Muscle of arm (tissue), 14 donors: ENCODE results near the gene DHTKD1. TPM values are rescaled to one million over a fixed set of nuclear protein-coding genes. Genes with fewer than 3 reads are reported as not detected.

ENCODE experiments used
- DNase-seq: peaks from one replicate; pipeline ENCODE4 v3.0.0-alpha.2; 2013
- long read RNA-seq, 11 donors: transcript quantifications; one replicate each; lab custom pipeline, GENCODE V29; 2026
- polyA plus RNA-seq, 12 donors: library from polyadenylated mRNA; unstranded; fragments of 120-200 nt; gene quantifications; one replicate each; pipeline ENCODE4 v1.2.1, GENCODE V29; 2013; ENCODE audit not compliant: insufficient read length in 12 of 12

DHTKD1 gene
- 10 to 100 TPM in 8 of 12 donors, 1 to 10 TPM in 3, not detected in 1; 8.1 to 15.7 (median 11.1) TPM for polyA plus RNA-seq
- long read RNA-seq, donor 1, partial matches to known transcripts = 0 of 2 reads
- long read RNA-seq, donor 1, other reads (novel, unspliced or antisense) = 0 of 2 reads
- long read RNA-seq, donor 2, full-length matches to known transcripts = 2 of 2 reads
- long read RNA-seq, donor 2, partial matches to known transcripts = 0 of 2 reads
- long read RNA-seq, donor 2, other reads (novel, unspliced or antisense) = 0 of 2 reads
- long read RNA-seq, donor 3, full-length matches to known transcripts = 1 of 1 reads
- long read RNA-seq, donor 3, partial matches to known transcripts = 0 of 1 reads
- long read RNA-seq, donor 3, other reads (novel, unspliced or antisense) = 0 of 1 reads
- long read RNA-seq, donor 4 = 0 reads
- long read RNA-seq, donor 5 = 0 reads
- long read RNA-seq, donor 6, partial matches to known transcripts = 0 of 1 reads
- long read RNA-seq, donor 6, other reads (novel, unspliced or antisense) = 0 of 1 reads
- long read RNA-seq, donor 7, full-length matches to known transcripts = 2 of 2 reads
- long read RNA-seq, donor 7, partial matches to known transcripts = 0 of 2 reads
- long read RNA-seq, donor 7, other reads (novel, unspliced or antisense) = 0 of 2 reads
- long read RNA-seq, donor 8, full-length matches to known transcripts = 3 of 3 reads
- long read RNA-seq, donor 8, partial matches to known transcripts = 0 of 3 reads
- long read RNA-seq, donor 8, other reads (novel, unspliced or antisense) = 0 of 3 reads
- long read RNA-seq, donor 9 = 0 reads
- long read RNA-seq, donor 10, full-length matches to known transcripts = 1 of 1 reads
- long read RNA-seq, donor 10, partial matches to known transcripts = 0 of 1 reads
- long read RNA-seq, donor 10, other reads (novel, unspliced or antisense) = 0 of 1 reads
- long read RNA-seq, donor 11 = 0 reads

GRCh38 chr10:12068449-12069269 lies at the start of gene DHTKD1:
TSS of gene DHTKD1 (plus strand) at chr10:12068954. CDS start at chr10:12069034, 80 bp downstream.
- DNase-seq = peak; percentile 98

GRCh38 chr10:12019283-12019971 lies 49.3 kb upstream of the DHTKD1 start:
- DNase-seq = no peak

- no peak for DNase-seq
Observed at GRCh38 chr10:12020574-12020973, 48.2 kb upstream of the DHTKD1 start.

- DNase-seq = no peak
Observed at GRCh38 chr10:12022580-12023257, 46.0 kb upstream of the DHTKD1 start.

GRCh38 chr10:12025591-12025990 lies 43.2 kb upstream of the DHTKD1 start:
- no peak for DNase-seq

- DNase-seq = no peak
Observed at GRCh38 chr10:12027539-12027938, 41.2 kb upstream of the DHTKD1 start.

- DNase-seq = no peak
Observed at GRCh38 chr10:12031404-12031803, 37.4 kb upstream of the DHTKD1 start.

- DNase-seq = no peak
Observed at GRCh38 chr10:12036073-12036655, 32.6 kb upstream of the DHTKD1 start.

- DNase-seq = peak; percentile 21
Observed at GRCh38 chr10:12041766-12042408, 26.9 kb upstream of the DHTKD1 start.

- DNase-seq = no peak
Observed at GRCh38 chr10:12042409-12042796, 26.4 kb upstream of the DHTKD1 start.

GRCh38 chr10:12042797-12043651 lies 25.7 kb upstream of the DHTKD1 start, which contains the start of gene UPF2:
TSS of gene UPF2 (minus strand) at chr10:12042809. CDS start at chr10:12035423, 7,386 bp downstream.
- DNase-seq = peak; percentile 98

GRCh38 chr10:12045596-12045995 lies 23.2 kb upstream of the DHTKD1 start:
- DNase-seq = no peak

- no peak for DNase-seq
Observed at GRCh38 chr10:12048547-12048946, 20.2 kb upstream of the DHTKD1 start.

GRCh38 chr10:12050528-12050927 lies 18.2 kb upstream of the DHTKD1 start:
- DNase-seq = no peak

GRCh38 chr10:12051241-12051640 lies 17.5 kb upstream of the DHTKD1 start:
- DNase-seq = no peak

- no peak for DNase-seq
Observed at GRCh38 chr10:12055732-12056131, 13.0 kb upstream of the DHTKD1 start.

- DNase-seq = no peak
Observed at GRCh38 chr10:12056748-12057147, 12.0 kb upstream of the DHTKD1 start.

- no peak for DNase-seq
Observed at GRCh38 chr10:12061124-12061523, 7.6 kb upstream of the DHTKD1 start.
